Thyroid gland (tissue), 4 donors: ENCODE data around the gene NCK1.

Source experiments
- CTCF ChIP-seq, 6 experiments: fragments of 200-600 bp in 3 of 6; fragments of 450-650 bp in 3 of 6; sonication (generic) in 3 of 6; IDR thresholded peaks; one replicate each; pipeline ENCODE4 v1.5.1; 2016 to 2019; ENCODE audit warnings: antibody characterized with exemption in 6 of 6, mild to moderate bottlenecking in 2 of 6, inconsistent platforms in 1 of 6, moderate library complexity in 1 of 6
- POLR2A ChIP-seq, 2 donors: fragments of 450-650 bp; IDR thresholded peaks; one replicate each; pipeline ENCODE4 v1.6.1; 2017; ENCODE audit warnings: antibody characterized with exemption in 2 of 2, mild to moderate bottlenecking in 2 of 2, moderate library complexity in 1 of 2

- TF ChIP-seq CTCF (IDR thresholded peaks at IDR 0.05) = no peak
- no peak for TF ChIP-seq POLR2A (IDR thresholded peaks at IDR 0.05)
Measured at GRCh38 chr3:136838641-136839555, 23.1 kb upstream of the NCK1 start.
